HCEC 1CT (cell line): ENCODE measurements around the gene TMEM19.

Experiments
- DNase-seq: peaks from one replicate; pipeline ENCODE4 v3.0.0-alpha.2; 2017

Gene TMEM19

DNA sequence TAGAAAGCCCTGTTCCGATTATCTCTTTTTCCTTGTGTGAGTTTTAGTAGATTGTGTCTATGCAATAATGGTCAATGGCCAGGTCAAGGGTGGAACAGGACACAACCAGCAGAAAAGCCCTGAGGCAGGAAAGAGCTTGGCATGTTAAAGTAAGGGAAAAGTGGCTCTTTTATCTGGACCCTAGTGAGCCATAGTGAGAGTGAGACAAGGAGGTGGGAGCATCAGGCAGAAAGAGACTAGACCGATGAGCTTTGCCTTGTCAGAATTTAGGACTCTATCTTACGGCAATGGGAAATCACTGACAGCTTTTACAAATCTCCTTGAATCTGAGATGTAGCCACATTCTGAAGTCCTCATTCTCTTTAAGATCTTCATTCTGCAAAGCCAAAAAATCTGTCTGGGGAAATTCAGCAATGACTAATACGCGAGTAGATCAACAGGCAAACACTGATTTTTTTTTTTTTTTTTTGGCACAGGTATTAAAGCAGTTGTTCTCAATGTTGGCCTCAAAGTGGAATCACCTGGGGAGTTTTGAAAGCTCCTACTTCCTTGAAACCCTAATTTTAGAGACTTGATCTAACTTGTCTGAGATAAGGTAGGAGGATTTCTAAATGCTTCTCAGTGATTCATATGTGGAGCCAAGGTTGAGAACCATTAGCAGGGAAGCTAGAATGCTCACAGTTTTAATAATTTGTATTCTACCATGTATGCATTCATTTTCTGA is 33.9 kb downstream of the TMEM19 start:
- DNase-seq, result no peak

DNA sequence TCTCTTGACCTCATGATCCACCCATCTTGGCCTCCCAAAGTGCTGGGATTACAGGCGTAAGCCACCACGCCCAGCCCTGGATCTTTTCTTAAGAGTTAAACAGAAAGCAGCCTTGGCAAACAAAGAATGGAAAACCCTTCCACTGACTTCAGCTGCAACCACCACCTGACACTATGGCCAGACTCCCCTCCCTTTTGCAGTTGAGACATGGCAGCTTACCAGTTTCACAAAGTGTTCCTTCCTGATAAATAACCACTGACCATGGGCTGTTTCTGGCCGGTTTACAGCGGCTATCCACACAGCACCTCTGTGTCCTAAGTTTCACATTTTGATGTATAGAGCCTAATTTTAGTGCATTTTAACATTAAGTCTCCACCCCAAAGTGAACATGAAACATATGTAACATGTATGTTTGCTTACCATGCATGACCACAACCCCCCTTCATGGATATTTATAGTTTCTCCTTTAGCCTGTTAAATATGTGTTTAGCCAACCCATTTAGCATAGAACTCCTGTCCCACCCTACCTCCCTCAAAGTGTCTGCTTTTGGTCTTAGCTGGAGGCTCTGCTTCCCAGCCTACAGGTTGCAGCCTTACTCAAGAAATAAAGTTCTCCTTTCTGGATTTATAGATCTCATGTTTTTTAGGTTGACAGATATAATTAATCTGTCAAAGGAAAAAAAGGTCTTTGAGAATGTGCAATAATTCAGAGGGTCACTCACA is 36.1 kb downstream of the TMEM19 start:
- no peak for DNase-seq

GRCh38 chr12:71725011-71725410 is 39.1 kb downstream of the TMEM19 start:
- no peak for DNase-seq

DNA sequence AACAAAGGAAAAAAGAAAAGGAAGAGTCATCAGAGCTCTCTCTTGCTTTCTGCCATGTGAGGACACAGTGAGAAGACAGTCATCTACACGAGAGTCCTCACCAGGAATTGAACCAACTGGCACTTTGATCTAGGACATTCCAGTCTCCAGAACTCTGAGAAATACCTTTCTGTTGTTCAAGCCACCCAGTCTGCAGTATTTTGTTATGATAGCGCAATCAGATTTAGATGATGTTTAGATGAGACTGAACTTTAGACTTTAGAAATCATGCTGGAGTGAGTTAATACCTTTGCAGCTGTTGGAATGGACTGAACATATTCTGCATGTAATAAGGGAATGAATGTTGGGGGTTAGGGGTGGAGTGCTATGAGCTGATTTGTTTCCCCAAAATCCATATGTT is 40.7 kb downstream of the TMEM19 start:
- no peak for DNase-seq

GRCh38 chr12:71727958-71728357 is 42.1 kb downstream of the TMEM19 start:
- no peak for DNase-seq

GRCh38 chr12:71730936-71731335 is 45.1 kb downstream of the TMEM19 start:
- DNase-seq, result no peak

DNA sequence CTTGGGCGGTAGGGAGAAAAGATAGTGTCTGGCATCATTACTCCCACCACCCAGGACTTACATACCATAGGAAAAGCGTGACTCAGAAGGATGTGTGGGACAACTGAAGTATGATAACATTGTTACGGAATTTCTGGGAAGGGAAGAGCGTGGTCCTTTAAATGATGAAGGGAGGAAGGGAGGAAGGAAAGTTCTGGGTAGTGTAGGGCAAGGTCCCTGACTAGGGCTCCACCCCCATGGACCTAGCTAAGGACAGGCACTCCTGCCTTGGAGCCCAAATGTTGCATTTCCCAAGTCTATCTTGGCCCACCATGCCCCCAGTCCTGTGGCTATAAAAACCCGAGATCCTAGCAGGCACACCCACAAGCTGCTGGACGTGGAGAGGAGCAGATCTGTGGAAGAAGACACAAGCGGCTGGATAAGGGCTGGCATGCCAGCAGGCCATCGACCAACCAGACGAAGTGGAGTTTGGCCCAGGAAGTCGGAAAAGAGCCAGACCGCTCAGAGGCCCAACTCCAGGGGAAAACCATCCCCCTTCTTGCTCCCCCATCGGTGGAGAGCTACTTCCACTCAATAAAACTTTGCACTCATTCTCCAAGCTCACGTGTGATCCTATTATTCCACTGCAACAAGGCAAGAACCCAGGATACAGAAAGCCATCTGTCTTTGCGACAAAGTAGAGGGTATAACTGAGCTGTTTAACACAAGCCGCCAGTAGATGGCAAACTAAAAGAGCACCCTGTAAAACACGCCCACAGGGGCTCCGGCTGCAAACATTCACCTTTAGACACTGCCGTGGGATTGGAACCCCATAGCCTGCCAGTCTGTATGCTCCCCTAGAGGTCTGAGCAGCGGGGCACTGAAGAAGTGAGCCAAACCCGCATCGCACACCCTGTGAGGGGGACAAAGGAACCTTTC is 45.8 kb downstream of the TMEM19 start:
- DNase-seq, result peak; percentile 63

- DNase-seq, result no peak
Measured at GRCh38 chr12:71732357-71732712, 46.5 kb downstream of the TMEM19 start.

GRCh38 chr12:71737197-71737596 is 51.3 kb downstream of the TMEM19 start:
- DNase-seq, result no peak

- DNase-seq, result no peak
Measured at GRCh38 chr12:71742998-71743397, 57.1 kb downstream of the TMEM19 start.

GRCh38 chr12:71744522-71745300 is 58.8 kb downstream of the TMEM19 start:
- no peak for DNase-seq

DNA sequence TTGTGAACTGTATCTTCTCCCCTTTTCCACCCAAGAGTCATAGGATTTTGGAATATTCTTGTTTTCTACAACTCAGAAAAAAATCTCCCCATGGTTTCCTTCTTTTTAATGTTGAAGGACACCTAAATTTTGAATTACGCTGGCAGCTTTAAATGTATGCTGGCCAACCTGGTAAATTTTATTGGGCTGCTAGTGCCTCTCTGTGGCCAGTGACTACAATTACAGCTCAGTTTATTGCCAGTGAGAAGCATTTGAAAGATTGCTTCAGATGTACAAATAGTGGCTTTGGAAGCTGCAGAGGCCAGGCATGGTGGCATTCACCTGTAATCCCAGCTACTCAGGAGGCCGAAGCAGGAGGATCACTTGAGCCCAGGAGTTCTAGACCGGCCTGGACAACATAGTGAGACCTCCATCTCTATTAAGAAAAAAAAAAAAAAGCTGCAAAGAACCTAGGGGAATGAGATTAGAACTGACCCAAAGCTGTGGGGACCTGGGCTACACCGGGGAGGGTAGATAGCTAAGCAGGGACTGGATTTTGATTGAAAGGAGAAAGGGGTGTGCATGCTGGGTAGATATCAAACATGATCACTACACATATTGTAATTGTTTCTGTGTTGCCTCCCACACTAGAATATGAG is 61.2 kb downstream of the TMEM19 start:
- DNase-seq, result peak; percentile 61

DNA sequence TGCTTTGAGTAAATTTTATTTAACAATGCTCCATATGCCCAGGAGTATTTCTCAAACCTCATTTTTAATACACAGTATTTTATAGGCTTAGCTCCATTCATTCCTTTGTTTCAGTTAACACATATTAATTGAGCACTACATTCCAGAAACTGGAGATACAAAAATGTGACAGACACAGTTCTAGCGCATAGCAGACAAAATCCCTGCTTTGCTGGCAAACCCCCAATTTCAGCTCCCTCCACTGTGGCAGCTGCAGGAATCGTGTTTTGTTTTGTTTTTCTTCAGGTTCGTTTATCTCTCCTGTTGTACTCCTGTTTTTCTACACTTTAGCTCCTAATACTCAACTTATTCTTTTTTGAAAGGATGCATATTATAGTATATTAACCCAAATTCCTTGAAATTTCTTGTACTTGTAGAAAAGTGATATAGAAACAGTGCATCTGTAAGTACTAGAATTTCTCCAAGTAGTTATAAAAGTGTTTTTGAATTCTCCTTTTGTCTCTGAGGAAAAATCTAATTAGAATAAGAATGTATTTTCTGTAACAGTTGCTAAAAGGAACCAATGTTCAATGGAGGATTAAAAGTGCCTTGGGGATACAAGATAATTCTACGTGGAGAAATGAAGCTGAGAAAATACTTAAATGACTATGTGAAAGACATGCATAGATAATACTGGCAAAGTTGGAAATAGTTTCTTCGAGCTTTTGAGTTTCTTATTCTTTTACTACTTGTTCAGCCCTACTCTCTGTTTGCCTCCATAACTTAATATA is 62.4 kb downstream of the TMEM19 start:
- DNase-seq, result no peak

- DNase-seq, result no peak
Measured at GRCh38 chr12:71749666-71750065, 63.8 kb downstream of the TMEM19 start.

DNA sequence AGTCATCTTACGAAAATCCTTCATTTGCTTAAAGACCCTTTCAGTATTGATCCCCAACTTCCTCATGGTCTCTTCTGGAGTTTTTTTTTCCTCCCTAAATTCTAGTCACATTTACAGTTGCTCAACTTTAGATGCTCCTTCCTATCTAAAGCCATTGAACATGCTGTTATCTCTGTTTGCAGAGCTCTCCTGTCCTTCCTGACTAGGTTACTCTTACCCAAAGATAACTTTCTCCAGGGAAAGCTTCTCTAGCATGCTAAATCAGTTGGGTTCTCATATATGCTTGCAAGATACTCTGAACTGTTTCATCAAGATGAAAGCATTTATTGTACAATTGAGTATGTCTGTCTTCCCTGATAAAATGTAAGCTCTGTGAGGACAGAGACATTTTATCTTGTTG is 67.0 kb downstream of the TMEM19 start:
- DNase-seq, result no peak
